ENCODE data around the gene ASPG.

The ASPG gene

DNA sequence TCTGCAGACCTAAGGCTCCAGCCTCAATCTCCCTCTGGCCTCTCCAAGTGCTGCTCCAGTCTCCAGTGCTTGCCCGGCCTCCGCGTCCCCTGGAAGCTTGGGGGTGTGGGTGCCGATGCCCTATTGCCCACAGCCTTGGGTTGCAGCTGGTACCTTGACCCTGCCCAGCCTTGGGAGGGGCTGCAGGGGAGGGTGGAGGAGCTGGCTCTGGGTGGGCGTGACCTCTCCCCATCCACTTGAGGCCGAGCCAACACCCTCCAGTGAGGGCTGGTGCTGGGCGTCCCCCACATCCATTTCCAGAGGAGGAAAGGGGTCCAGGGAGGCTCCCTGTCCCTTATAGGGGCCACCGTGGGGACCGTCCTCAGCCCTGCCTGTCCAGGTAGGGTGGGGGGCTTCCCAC lies 77.0 kb downstream of the ASPG start:
- no peak for DNase-seq (ENCODE audit: low spot score)
- in situ Hi-C loops (cut with MboI; ENCODE audit: low sequenced_read_pairs, unreplicated experiment), result no loop called here
- TF ChIP-seq, protein P1, sequence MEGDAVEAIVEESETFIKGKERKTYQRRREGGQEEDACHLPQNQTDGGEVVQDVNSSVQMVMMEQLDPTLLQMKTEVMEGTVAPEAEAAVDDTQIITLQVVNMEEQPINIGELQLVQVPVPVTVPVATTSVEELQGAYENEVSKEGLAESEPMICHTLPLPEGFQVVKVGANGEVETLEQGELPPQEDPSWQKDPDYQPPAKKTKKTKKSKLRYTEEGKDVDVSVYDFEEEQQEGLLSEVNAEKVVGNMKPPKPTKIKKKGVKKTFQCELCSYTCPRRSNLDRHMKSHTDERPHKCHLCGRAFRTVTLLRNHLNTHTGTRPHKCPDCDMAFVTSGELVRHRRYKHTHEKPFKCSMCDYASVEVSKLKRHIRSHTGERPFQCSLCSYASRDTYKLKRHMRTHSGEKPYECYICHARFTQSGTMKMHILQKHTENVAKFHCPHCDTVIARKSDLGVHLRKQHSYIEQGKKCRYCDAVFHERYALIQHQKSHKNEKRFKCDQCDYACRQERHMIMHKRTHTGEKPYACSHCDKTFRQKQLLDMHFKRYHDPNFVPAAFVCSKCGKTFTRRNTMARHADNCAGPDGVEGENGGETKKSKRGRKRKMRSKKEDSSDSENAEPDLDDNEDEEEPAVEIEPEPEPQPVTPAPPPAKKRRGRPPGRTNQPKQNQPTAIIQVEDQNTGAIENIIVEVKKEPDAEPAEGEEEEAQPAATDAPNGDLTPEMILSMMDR (IDR thresholded peaks at IDR 0.05; ENCODE audit: borderline replicate concordance, control extremely low read depth, extremely low read depth, insufficient read depth, missing control alignments), result no peak

DNA sequence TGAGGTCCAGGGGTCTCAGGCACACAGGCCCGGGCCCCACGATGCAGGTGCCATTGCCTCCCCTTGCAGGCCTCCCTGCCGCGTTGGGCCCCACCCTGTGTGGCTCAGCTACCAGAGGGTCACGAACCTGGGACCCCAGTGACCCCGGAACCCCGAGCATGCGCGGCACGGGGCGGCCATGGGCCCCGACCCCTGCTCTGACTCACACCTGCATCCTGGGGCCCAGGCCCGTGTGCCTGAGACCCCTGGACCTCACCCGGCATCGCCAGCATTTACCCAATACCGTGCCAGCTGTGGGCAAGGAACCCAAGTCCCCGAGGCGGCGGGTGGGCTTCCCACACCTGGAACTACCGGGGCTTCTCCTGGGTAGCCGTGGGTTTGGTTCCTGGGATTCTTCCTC lies 78.0 kb downstream of the ASPG start:
- TF ChIP-seq, protein P1 (IDR thresholded peaks at IDR 0.05; ENCODE audit: borderline replicate concordance, control extremely low read depth, extremely low read depth, insufficient read depth, missing control alignments), result no peak
- no peak for DNase-seq (ENCODE audit: low spot score)
- in situ Hi-C loops (cut with MboI; ENCODE audit: low sequenced_read_pairs, unreplicated experiment), result no loop called here

DNA sequence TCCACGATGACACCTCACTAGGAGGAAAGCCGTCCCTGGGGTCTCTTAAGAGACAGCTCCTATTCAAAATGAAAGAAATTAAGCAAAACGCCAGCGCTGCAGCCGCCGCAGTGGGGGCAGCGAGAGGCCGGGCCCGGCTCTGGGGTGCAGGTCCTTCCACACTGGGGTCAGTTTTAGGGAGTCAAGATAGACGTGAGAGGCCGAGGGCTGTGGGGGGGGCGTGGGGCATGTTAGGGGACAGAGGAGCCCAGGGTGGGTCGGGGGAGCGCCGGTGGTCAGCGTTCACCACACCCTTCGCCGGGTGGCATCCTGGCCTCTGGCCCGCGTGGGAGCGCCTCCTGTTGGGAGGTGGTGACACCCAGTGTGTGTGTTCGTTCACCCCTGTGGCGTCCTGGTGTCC lies 78.5 kb downstream of the ASPG start:
- TF ChIP-seq, protein P1 (IDR thresholded peaks at IDR 0.05; ENCODE audit: borderline replicate concordance, control extremely low read depth, extremely low read depth, insufficient read depth, missing control alignments), result no peak
- DNase-seq (ENCODE audit: low spot score), result no peak
- in situ Hi-C loops (cut with MboI; ENCODE audit: low sequenced_read_pairs, unreplicated experiment), result no loop called here

DNA sequence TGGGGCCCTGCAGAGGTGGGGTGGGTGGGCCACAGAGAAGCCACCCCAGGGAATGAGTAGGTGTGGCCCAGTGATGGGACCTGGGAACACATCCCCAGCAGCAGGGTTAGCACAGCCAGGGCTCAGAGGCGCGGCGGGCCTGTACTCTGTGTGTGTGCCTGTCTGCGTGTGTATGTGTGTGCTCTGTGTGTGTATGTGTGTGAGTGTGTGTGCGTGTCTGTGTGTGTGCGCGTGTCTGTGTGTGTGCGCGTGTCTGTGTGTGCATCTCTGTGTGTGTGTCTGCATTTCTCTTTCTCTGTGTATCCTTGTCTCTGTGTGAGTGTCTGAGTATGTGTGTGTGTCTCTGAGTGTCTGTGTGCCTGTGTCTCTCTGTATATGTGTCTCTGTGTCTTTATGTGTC lies 79.0 kb downstream of the ASPG start:
- TF ChIP-seq, protein P1 (IDR thresholded peaks at IDR 0.05; ENCODE audit: borderline replicate concordance, control extremely low read depth, extremely low read depth, insufficient read depth, missing control alignments), result no peak
- no peak for DNase-seq (ENCODE audit: low spot score)
- in situ Hi-C loops (cut with MboI; ENCODE audit: low sequenced_read_pairs, unreplicated experiment), result no loop called here
